HepG2 (cell line): Measurements from ENCODE around the gene PHF13. TPM values are rescaled to one million over a fixed set of nuclear protein-coding genes. Genes with fewer than 3 reads are reported as not detected.

Experiments used
- AHDC1 ChIP-seq: sonication (generic); formaldehyde crosslinking; IDR thresholded peaks from 2 replicates; pipeline ENCODE4 v1.5.1; 2020; ENCODE audit warnings: mild to moderate bottlenecking, missing genetic modification reagents, borderline replicate concordance
- ARHGAP35 ChIP-seq: sonication (generic); formaldehyde crosslinking; IDR thresholded peaks from 2 replicates; pipeline ENCODE4 v1.9.0; 2022; ENCODE audit warnings: mild to moderate bottlenecking, inconsistent platforms, moderate library complexity, missing genetic modification reagents, borderline replicate concordance
- CSRNP1 ChIP-seq: sonication (generic); formaldehyde crosslinking; IDR thresholded peaks from 2 replicates; pipeline ENCODE4 v1.8.1; 2023; ENCODE audit warnings: mild to moderate bottlenecking, missing genetic modification reagents
- GABPB1 ChIP-seq: IDR thresholded peaks from 2 replicates; pipeline ENCODE4 v1.6.1; 2016; ENCODE audit warnings: mild to moderate bottlenecking, missing genetic modification reagents, moderate library complexity, missing compliant biosample characterization
- KDM3A ChIP-seq: IDR thresholded peaks from 2 replicates; pipeline ENCODE4 v1.6.1; 2018; ENCODE audit warnings: low read depth, missing compliant biosample characterization
- NKX3-1 ChIP-seq: sonication (generic); formaldehyde crosslinking; IDR thresholded peaks from 2 replicates; pipeline ENCODE4 v1.5.0; 2020; ENCODE audit warnings: missing genetic modification reagents
- PATZ1 ChIP-seq: sonication (generic); formaldehyde crosslinking; IDR thresholded peaks from 2 replicates; pipeline ENCODE4 v1.4.0; 2020; ENCODE audit warnings: missing genetic modification reagents
- SIX4 ChIP-seq: sonication (generic); formaldehyde crosslinking; IDR thresholded peaks from 2 replicates; pipeline ENCODE4 v1.4.0; 2020; ENCODE audit warnings: missing genetic modification reagents
- THYN1 ChIP-seq: sonication (generic); formaldehyde crosslinking; IDR thresholded peaks from 2 replicates; pipeline ENCODE4 v1.8.1; 2023; ENCODE audit warnings: low read depth, mild to moderate bottlenecking, moderate library complexity, missing genetic modification reagents, borderline replicate concordance
- ZBTB38 ChIP-seq: sonication (generic); formaldehyde crosslinking; IDR thresholded peaks from 2 replicates; pipeline ENCODE4 v1.5.1; 2020; ENCODE audit warnings: mild to moderate bottlenecking, missing genetic modification reagents
- ZNF18 ChIP-seq: sonication (generic); formaldehyde crosslinking; IDR thresholded peaks from 2 replicates; pipeline ENCODE4 v1.8.0; 2022; ENCODE audit warnings: mild to moderate bottlenecking, missing genetic modification reagents; ENCODE audit not compliant: insufficient replicate concordance
- ZNF362 ChIP-seq: sonication (generic); formaldehyde crosslinking; IDR thresholded peaks from 2 replicates; pipeline ENCODE4 v1.4.0; 2020; ENCODE audit warnings: missing genetic modification reagents, mild to moderate bottlenecking, borderline replicate concordance
- ZNF607 ChIP-seq: sonication (generic); formaldehyde crosslinking; IDR thresholded peaks from 2 replicates; pipeline ENCODE4 v1.5.1; 2020; ENCODE audit warnings: missing genetic modification reagents, mild to moderate bottlenecking, borderline replicate concordance
- ZNF720 ChIP-seq: sonication (generic); formaldehyde crosslinking; IDR thresholded peaks from 2 replicates; pipeline ENCODE4 v1.4.0; 2020; ENCODE audit warnings: missing genetic modification reagents
- ZSCAN21 ChIP-seq: sonication (generic); formaldehyde crosslinking; IDR thresholded peaks from 2 replicates; pipeline ENCODE4 v1.8.0; 2022; ENCODE audit warnings: mild to moderate bottlenecking, missing genetic modification reagents, moderate library complexity, borderline replicate concordance
- polyA plus RNA-seq, 8 experiments: library from polyadenylated mRNA; depleted of rRNA in 3 of 8; stranded (reverse) in 7 of 8; unstranded in 1 of 8; fragments of >200 nt; fragmentation: Illumina TruSeq in 4 of 8; extraction: Trizol in 4 of 8; gene quantifications; 2 replicates each; pipeline versions ENCODE4 v1.2.1 to v1.2.3, GENCODE V29; 2011 to 2016; ENCODE audit warnings: low read depth in 4 of 8, missing spikeins in 1 of 8, mixed read lengths in 1 of 8; ENCODE audit not compliant: insufficient read depth in 1 of 8
- total RNA-seq, 5 experiments: library from RNA; depleted of rRNA; stranded (reverse); fragments of >200 nt; fragmentation: Illumina TruSeq; extraction: Trizol; gene quantifications; 2 replicates each; pipeline ENCODE4 v1.2.3, GENCODE V29; 2016; ENCODE audit warnings: low read depth in 1 of 5

The PHF13 gene
- total and polyA plus RNA-seq, 2 of the 13 experiments (the other 11 are each of a cell fraction or from before 2014, with no cell fraction given): 4.7 to 7.4 TPM

GRCh38 chr1:6602669-6603237 is 10.8 kb upstream of the PHF13 start, which contains the start of gene KLHL21 (continued):
- TF ChIP-seq ZNF362 (no peak), ZNF18 (peak; percentile 46), ZNF720 (no peak), ZNF607 (CRISPR knock-in tag) (peak; percentile 11; the same call in 1 of the 2 replicates), SIX4 (0 out of 2 replicates have a peak, but pooled peaks have one; percentile 38), AHDC1 (CRISPR knock-in tag) (no peak), PATZ1 (CRISPR knock-in tag) (peak; percentile 77), GABPB1 (CRISPR knock-in tag) (peak; percentile 38), NKX3-1 (CRISPR knock-in tag) (peak; percentile 7; the same call in 1 of the 2 replicates), ARHGAP35 (no peak), ZSCAN21 (CRISPR knock-in tag) (no peak; the same call in 1 of the 2 replicates), CSRNP1 (CRISPR knock-in tag) (peak; percentile 72), KDM3A (0 out of 2 replicates have a peak, but pooled peaks have one; percentile 45), THYN1 (0 out of 2 replicates have a peak, but pooled peaks have one; percentile 59), ZBTB38 (CRISPR knock-in tag) (peak; percentile 71; the same call in 1 of the 2 replicates)
